AG09319 (cell line): ENCODE data around the gene KXD1.

Experiments
- DNase-seq: peaks from one replicate; pipeline ENCODE4 v3.0.0-alpha.2; 2010; ENCODE audit warnings: low read depth; ENCODE audit errors: extremely low read depth
- CTCF ChIP-seq: IDR thresholded peaks from 2 replicates; pipeline ENCODE4 v1.5.1; 2011; ENCODE audit warnings: low read depth, mild to moderate bottlenecking, inconsistent platforms, low read length, moderate library complexity

The KXD1 gene

GRCh38 chr19:18543814-18544475 lies 13.7 kb upstream of the KXD1 start:
- no peak for TF ChIP-seq CTCF
- no peak for DNase-seq

- DNase-seq: no peak
- no peak for TF ChIP-seq CTCF
These were observed 6.0 kb upstream of the KXD1 start for GRCh38 chr19:18551631-18552030.

- TF ChIP-seq CTCF: no peak
- DNase-seq: no peak
These were observed 509 bp downstream of the KXD1 start for GRCh38 chr19:18558202-18558555.

- DNase-seq: no peak
- TF ChIP-seq CTCF: no peak
These were observed 934 bp downstream of the KXD1 start for GRCh38 chr19:18558604-18559003.

GRCh38 chr19:18559685-18560084 lies 2.0 kb downstream of the KXD1 start:
- no peak for DNase-seq
- TF ChIP-seq CTCF: no peak

GRCh38 chr19:18562086-18562485 lies 4.4 kb downstream of the KXD1 start:
- no peak for DNase-seq
- TF ChIP-seq CTCF: no peak

GRCh38 chr19:18566953-18567352 lies 9.3 kb downstream of the KXD1 start:
- no peak for DNase-seq
- no peak for TF ChIP-seq CTCF
